Umbilical cord (tissue), 2 donors: Measurements from ENCODE around the gene TMEM229A. TPM values are rescaled to one million over a fixed set of nuclear protein-coding genes. Genes with fewer than 3 reads are reported as not detected.
A peak's percentile ranks its signal among the peaks of the same experiment; 100 is the strongest.
"Not testable (repeated sequence)": the region's sequence is repeated elsewhere in the genome, so short reads cannot be mapped to it uniquely, and the experiment has no call there.

Experiments
- DNase-seq: peaks from one replicate; pipeline ENCODE4 v3.0.0-alpha.2; 2015; ENCODE audit warnings: low spot score
- total RNA-seq: library from RNA; depleted of rRNA; stranded (reverse); fragments of >200 nt; gene quantifications from one replicate; pipeline ENCODE4 v1.2.3, GENCODE V29; 2014; ENCODE audit warnings: low replicate concordance; ENCODE audit not compliant: insufficient read depth

The TMEM229A gene
- total RNA-seq, 1 donor from 2014 or later, result 0.48 TPM

GRCh38 chr7:124033095-124033806 lies 384 bp upstream of the TMEM229A start:
- DNase-seq, result peak; percentile 15

- no peak for DNase-seq
These were observed 948 bp downstream of the TMEM229A start for GRCh38 chr7:124031919-124032318.

GRCh38 chr7:124031406-124031805 lies 1.5 kb downstream of the TMEM229A start:
- no peak for DNase-seq

GRCh38 chr7:124030964-124031363 lies 1.9 kb downstream of the TMEM229A start:
- DNase-seq, result no peak

- DNase-seq, result no peak
These were observed 3.3 kb downstream of the TMEM229A start for GRCh38 chr7:124029396-124030188.

GRCh38 chr7:124027236-124027635 lies 5.6 kb downstream of the TMEM229A start:
- no peak for DNase-seq

- not testable (repeated sequence) for DNase-seq
These were observed 8.5 kb downstream of the TMEM229A start for GRCh38 chr7:124024329-124024728.

- no peak for DNase-seq
These were observed 10.3 kb downstream of the TMEM229A start for GRCh38 chr7:124022551-124022950.

GRCh38 chr7:124020060-124020459 lies 12.8 kb downstream of the TMEM229A start:
- DNase-seq, result no peak

- peak; percentile 63 for DNase-seq
These were observed 19.6 kb downstream of the TMEM229A start for GRCh38 chr7:124013306-124013705.

GRCh38 chr7:124012864-124013263 lies 20.0 kb downstream of the TMEM229A start:
- no peak for DNase-seq

GRCh38 chr7:124009321-124009720 lies 23.5 kb downstream of the TMEM229A start:
- DNase-seq, result no peak

- DNase-seq, result not testable (repeated sequence)
These were observed 24.6 kb downstream of the TMEM229A start for GRCh38 chr7:124008296-124008695.

- no peak for DNase-seq
These were observed 33.2 kb downstream of the TMEM229A start for GRCh38 chr7:123999703-124000102.

GRCh38 chr7:123998921-123999320 lies 33.9 kb downstream of the TMEM229A start:
- no peak for DNase-seq

- DNase-seq, result no peak
These were observed 36.6 kb downstream of the TMEM229A start for GRCh38 chr7:123996327-123996625.

GRCh38 chr7:123995617-123996326 lies 37.1 kb downstream of the TMEM229A start:
- DNase-seq, result no peak

GRCh38 chr7:123994449-123994848 lies 38.4 kb downstream of the TMEM229A start:
- peak; percentile 8 for DNase-seq

- DNase-seq, result no peak
These were observed 38.9 kb downstream of the TMEM229A start for GRCh38 chr7:123993996-123994395.

- no peak for DNase-seq
These were observed 39.9 kb downstream of the TMEM229A start for GRCh38 chr7:123992913-123993518.

- no peak for DNase-seq
These were observed 45.4 kb downstream of the TMEM229A start for GRCh38 chr7:123987445-123987844.
